B cell (primary cell): ENCODE data around the gene MCUB.

ENCODE experiments used
- EZH2 ChIP-seq: IDR thresholded peaks from 2 replicates; pipeline ENCODE4 v1.6.1; 2012; ENCODE audit warnings: borderline replicate concordance, low read depth, mild to moderate bottlenecking, moderate library complexity, low read length; ENCODE audit not compliant: insufficient read depth, poor library complexity, severe bottlenecking
- TF ChIP-seq, protein P1 (sequence below): fragments of 200-600 bp; IDR thresholded peaks from one replicate; pipeline ENCODE4 v1.8.0; 2022; ENCODE audit warnings: antibody characterized with exemption, mild to moderate bottlenecking

DNA sequence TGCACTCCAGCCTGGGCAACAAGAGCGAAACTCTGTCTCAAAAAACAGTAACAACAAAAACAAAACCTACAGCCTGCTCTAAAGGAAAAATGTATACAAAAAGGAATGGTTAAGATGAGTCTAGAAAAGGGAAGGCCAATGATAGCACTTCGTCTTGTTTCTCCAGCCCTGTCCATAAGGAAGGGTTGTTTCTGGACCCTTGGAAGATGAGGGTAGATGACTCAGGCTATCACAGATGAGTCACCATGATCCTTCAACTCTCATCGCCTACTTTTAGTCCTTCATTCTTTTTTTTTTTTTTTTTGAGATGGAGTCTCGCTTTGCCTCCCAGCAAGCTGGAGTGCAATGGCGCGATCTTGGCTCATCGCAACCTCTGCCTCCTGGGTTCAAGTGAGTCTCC lies 161.0 kb downstream of the MCUB start:
- TF ChIP-seq, protein P1, sequence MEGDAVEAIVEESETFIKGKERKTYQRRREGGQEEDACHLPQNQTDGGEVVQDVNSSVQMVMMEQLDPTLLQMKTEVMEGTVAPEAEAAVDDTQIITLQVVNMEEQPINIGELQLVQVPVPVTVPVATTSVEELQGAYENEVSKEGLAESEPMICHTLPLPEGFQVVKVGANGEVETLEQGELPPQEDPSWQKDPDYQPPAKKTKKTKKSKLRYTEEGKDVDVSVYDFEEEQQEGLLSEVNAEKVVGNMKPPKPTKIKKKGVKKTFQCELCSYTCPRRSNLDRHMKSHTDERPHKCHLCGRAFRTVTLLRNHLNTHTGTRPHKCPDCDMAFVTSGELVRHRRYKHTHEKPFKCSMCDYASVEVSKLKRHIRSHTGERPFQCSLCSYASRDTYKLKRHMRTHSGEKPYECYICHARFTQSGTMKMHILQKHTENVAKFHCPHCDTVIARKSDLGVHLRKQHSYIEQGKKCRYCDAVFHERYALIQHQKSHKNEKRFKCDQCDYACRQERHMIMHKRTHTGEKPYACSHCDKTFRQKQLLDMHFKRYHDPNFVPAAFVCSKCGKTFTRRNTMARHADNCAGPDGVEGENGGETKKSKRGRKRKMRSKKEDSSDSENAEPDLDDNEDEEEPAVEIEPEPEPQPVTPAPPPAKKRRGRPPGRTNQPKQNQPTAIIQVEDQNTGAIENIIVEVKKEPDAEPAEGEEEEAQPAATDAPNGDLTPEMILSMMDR: no peak
- no peak for TF ChIP-seq EZH2
